Measurements from ENCODE around the gene C19orf12.
A peak's percentile ranks its signal among the peaks of the same experiment; 100 is the strongest.

Gene C19orf12

GRCh38 chr19:29668746-29669609 lies 46.1 kb downstream of the C19orf12 start:
- peak; percentile 23 for TF ChIP-seq CTCF (IDR thresholded peaks at IDR 0.05; ENCODE audit: extremely low read depth, insufficient read depth, missing control alignments)
- DNase-seq (ENCODE audit: low spot score) = no peak
- in situ Hi-C loops (cut with MboI; ENCODE audit: low pct_unique_long_range_greater_than_20kb, low sequenced_read_pairs, unreplicated experiment) = no loop called here

- no peak for DNase-seq (ENCODE audit: low spot score)
- in situ Hi-C loops (cut with MboI; ENCODE audit: low pct_unique_long_range_greater_than_20kb, low sequenced_read_pairs, unreplicated experiment) = no loop called here
- peak; percentile 18 for TF ChIP-seq CTCF (IDR thresholded peaks at IDR 0.05; ENCODE audit: extremely low read depth, insufficient read depth, missing control alignments)
Measured at GRCh38 chr19:29667901-29668341, 47.1 kb downstream of the C19orf12 start.

GRCh38 chr19:29667387-29667783 lies 47.7 kb downstream of the C19orf12 start:
- no peak for DNase-seq (ENCODE audit: low spot score)
- no peak for TF ChIP-seq CTCF (IDR thresholded peaks at IDR 0.05; ENCODE audit: extremely low read depth, insufficient read depth, missing control alignments)
- in situ Hi-C loops (cut with MboI; ENCODE audit: low pct_unique_long_range_greater_than_20kb, low sequenced_read_pairs, unreplicated experiment) = no loop called here

GRCh38 chr19:29666578-29667386 lies 48.3 kb downstream of the C19orf12 start:
- TF ChIP-seq CTCF (IDR thresholded peaks at IDR 0.05; ENCODE audit: extremely low read depth, insufficient read depth, missing control alignments) = no peak
- in situ Hi-C loops (cut with MboI; ENCODE audit: low pct_unique_long_range_greater_than_20kb, low sequenced_read_pairs, unreplicated experiment) = no loop called here
- no peak for DNase-seq (ENCODE audit: low spot score)

- DNase-seq (ENCODE audit: low spot score) = no peak
- TF ChIP-seq CTCF (IDR thresholded peaks at IDR 0.05; ENCODE audit: extremely low read depth, insufficient read depth, missing control alignments) = no peak
- in situ Hi-C loops (cut with MboI; ENCODE audit: low pct_unique_long_range_greater_than_20kb, low sequenced_read_pairs, unreplicated experiment) = no loop called here
Measured at GRCh38 chr19:29665826-29666577, 49.1 kb downstream of the C19orf12 start.

GRCh38 chr19:29665215-29665825 lies 49.7 kb downstream of the C19orf12 start, which contains the start of gene PLEKHF1:
TSS of gene PLEKHF1 (plus strand) at chr19:29665461. CDS start at chr19:29673840, 8,379 bp downstream.
- TF ChIP-seq CTCF (IDR thresholded peaks at IDR 0.05; ENCODE audit: extremely low read depth, insufficient read depth, missing control alignments) = peak; percentile 24
- peak; percentile 95 for DNase-seq (ENCODE audit: low spot score)
- in situ Hi-C loops (cut with MboI; ENCODE audit: low pct_unique_long_range_greater_than_20kb, low sequenced_read_pairs, unreplicated experiment) = no loop called here
